SK-N-MC (cell line): ENCODE measurements around the gene SMURF1.

ENCODE experiments used
- DNase-seq: peaks from one replicate; pipeline ENCODE4 v3.0.0-alpha.2; 2011; ENCODE audit warnings: low read depth, low spot score
- H3K27ac ChIP-seq: fragments of 200-600 bp; sonication (generic); 2 replicates; pipeline ENCODE4 v1.5.1; 2016; ENCODE audit warnings: mixed run types
- H3K36me3 ChIP-seq: fragments of 200-600 bp; sonication (generic); 2 replicates; pipeline ENCODE4 v1.6.1; 2017; ENCODE audit warnings: antibody characterized with exemption, low read length, mixed read lengths; ENCODE audit not compliant: insufficient read depth
- H3K4me3 ChIP-seq: fragments of 200-600 bp; sonication (generic); 2 replicates; pipeline ENCODE4 v1.5.1; 2016
- H3K9ac ChIP-seq: fragments of 200-600 bp; sonication (generic); 2 replicates; pipeline ENCODE4 v1.8.0; 2017; ENCODE audit warnings: mixed run types, mixed read lengths; ENCODE audit not compliant: insufficient read length
- H3K9me3 ChIP-seq: fragments of 200-600 bp; sonication (generic); 2 replicates; pipeline ENCODE4 v1.6.1; 2017; ENCODE audit warnings: low read depth, mild to moderate bottlenecking, antibody characterized with exemption, low read length, moderate library complexity, mixed read lengths
- EZH2 ChIP-seq: fragments of 200-600 bp; sonication (generic); IDR thresholded peaks from one replicate; pipeline ENCODE4 v1.6.1; 2017; ENCODE audit warnings: antibody characterized with exemption
- FOXP2 ChIP-seq: optimal IDR thresholded peaks from 2 replicates; pipeline ENCODE3; 2011; ENCODE audit warnings: mild to moderate bottlenecking, moderate library complexity; ENCODE audit not compliant: insufficient read depth; ENCODE audit errors: extremely low read length, control extremely low read depth
- POLR2AphosphoS5 ChIP-seq: IDR thresholded peaks from 2 replicates; pipeline ENCODE4 v1.6.1; 2012; ENCODE audit warnings: mild to moderate bottlenecking, low read depth, low read length, borderline replicate concordance

The SMURF1 gene

GRCh38 chr7:99121496-99122021 lies 22.3 kb downstream of the SMURF1 start:
- H3K4me3 ChIP-seq: no peak overlapping the region
- H3K36me3 ChIP-seq: peaks cover 10% of the 10 kb centered on the region
- TF ChIP-seq POLR2AphosphoS5: no peak
- no peak for TF ChIP-seq EZH2
- TF ChIP-seq FOXP2: no peak
- H3K27ac ChIP-seq: no peak overlapping the region
- no peak overlapping the region for H3K9ac ChIP-seq
- H3K9me3 ChIP-seq: peaks cover 6% of the 10 kb centered on the region; the same call in 1 of the 2 replicates
- no peak for DNase-seq

GRCh38 chr7:99120916-99121315 lies 23.0 kb downstream of the SMURF1 start:
- TF ChIP-seq POLR2AphosphoS5: no peak
- TF ChIP-seq EZH2: no peak
- TF ChIP-seq FOXP2: no peak
- DNase-seq: no peak
- Histone ChIP-seq H3K4me3 (no peak overlapping the region), H3K36me3 (peaks cover 10% of the 10 kb centered on the region), H3K27ac (no peak overlapping the region), H3K9me3 (peaks cover 6% of the 10 kb centered on the region; the same call in 1 of the 2 replicates), H3K9ac (no peak overlapping the region)

GRCh38 chr7:99120501-99120900 lies 23.4 kb downstream of the SMURF1 start:
- Histone ChIP-seq H3K9me3 (peaks cover 6% of the 10 kb centered on the region; the same call in 1 of the 2 replicates), H3K4me3 (no peak overlapping the region), H3K36me3 (peaks cover 10% of the 10 kb centered on the region), H3K9ac (no peak overlapping the region), H3K27ac (no peak overlapping the region)
- TF ChIP-seq POLR2AphosphoS5 (no peak), FOXP2 (no peak), EZH2 (no peak)
- no peak for DNase-seq

- TF ChIP-seq FOXP2 (no peak), EZH2 (no peak), POLR2AphosphoS5 (no peak)
- Histone ChIP-seq H3K4me3 (no peak overlapping the region), H3K27ac (no peak overlapping the region), H3K9me3 (peaks cover 6% of the 10 kb centered on the region; the same call in 1 of the 2 replicates), H3K9ac (no peak overlapping the region), H3K36me3 (peaks cover 14% of the 10 kb centered on the region)
- DNase-seq: no peak
Measured at GRCh38 chr7:99118077-99118476, 25.8 kb downstream of the SMURF1 start.

GRCh38 chr7:99116144-99116543 lies 27.8 kb downstream of the SMURF1 start:
- H3K27ac ChIP-seq: no peak overlapping the region
- TF ChIP-seq FOXP2: no peak
- no peak for TF ChIP-seq EZH2
- TF ChIP-seq POLR2AphosphoS5: no peak

GRCh38 chr7:99115379-99115778 lies 28.5 kb downstream of the SMURF1 start:
- Histone ChIP-seq H3K4me3 (no peak overlapping the region), H3K36me3 (peaks cover 27% of the 10 kb centered on the region), H3K27ac (no peak overlapping the region), H3K9me3 (peaks cover 6% of the 10 kb centered on the region; the same call in 1 of the 2 replicates), H3K9ac (no peak overlapping the region)
- TF ChIP-seq POLR2AphosphoS5 (no peak), EZH2 (no peak), FOXP2 (no peak)
- DNase-seq: no peak

More at GRCh38 chr7:99116144-99116543, 27.8 kb downstream of the SMURF1 start:
- Histone ChIP-seq H3K36me3 (peaks cover 28% of the 10 kb centered on the region), H3K4me3 (no peak overlapping the region), H3K9me3 (peaks cover 6% of the 10 kb centered on the region; the same call in 1 of the 2 replicates), H3K9ac (no peak overlapping the region)
- DNase-seq: no peak

GRCh38 chr7:99112979-99113378 lies 30.9 kb downstream of the SMURF1 start:
- Histone ChIP-seq H3K27ac (no peak overlapping the region), H3K4me3 (no peak overlapping the region), H3K36me3 (peaks cover 19% of the 10 kb centered on the region), H3K9ac (no peak overlapping the region), H3K9me3 (peaks cover 5% of the 10 kb centered on the region; the same call in 1 of the 2 replicates)
- TF ChIP-seq POLR2AphosphoS5 (no peak), EZH2 (no peak), FOXP2 (no peak)
- no peak for DNase-seq

GRCh38 chr7:99112097-99112496 lies 31.8 kb downstream of the SMURF1 start:
- H3K9ac ChIP-seq: no peak overlapping the region
- TF ChIP-seq POLR2AphosphoS5 (no peak), FOXP2 (no peak), EZH2 (no peak)
- H3K36me3 ChIP-seq: peaks cover 19% of the 10 kb centered on the region
- peaks cover 3% of the 10 kb centered on the region; the same call in 1 of the 2 replicates for H3K9me3 ChIP-seq
- no peak for DNase-seq
- H3K27ac ChIP-seq: no peak overlapping the region
- no peak overlapping the region for H3K4me3 ChIP-seq
